ENCODE measurements around the gene CAMKK2. TPM values are rescaled to one million over a fixed set of nuclear protein-coding genes. Genes with fewer than 3 reads are reported as not detected.

CAMKK2 gene
- polyA plus RNA-seq, 1 of the 3 experiments (the other 2 are of a cell fraction) = 23.6 TPM

GRCh38 chr12:121189619-121190155, 106.8 kb downstream of the CAMKK2 start:
- Histone ChIP-seq H3K9me3 (no peaks in the 10 kb centered on the region), H3K36me3 (replicated peaks in 1 of 2; ENCODE audit: control insufficient read depth in 1 of 2, insufficient read depth in 2 of 2, low read length in 1 of 2) (no peaks in the 10 kb centered on the region), H3K4me3 (ENCODE audit: low read depth in 2 of 2, low read length in 1 of 2) (no peak overlapping the region), H3K27me3 (ENCODE audit: insufficient read depth) (no peaks in the 10 kb centered on the region), H2AFZ (ENCODE audit: low read depth) (no peak overlapping the region), H3K27ac (ENCODE audit: low read depth in 2 of 2, low read length in 1 of 2) (peak overlapping the region in 1 of 2 experiments; percentile 76; a peak in 1 of 4 replicates), H4K20me1 (ENCODE audit: insufficient read depth) (no peaks in the 10 kb centered on the region), H3K79me2 (ENCODE audit: insufficient read depth) (no peaks in the 10 kb centered on the region), H3K4me2 (no peak overlapping the region), H3K4me1 (ENCODE audit: control insufficient read depth in 1 of 2, insufficient read depth in 2 of 2, low read depth in 1 of 2, low read length in 1 of 2) (peaks cover 0 to 8% of the 10 kb centered on the region in 2 experiments; a peak in 1 of 4 replicates), H3K9me2 (no peaks in the 10 kb centered on the region), H3K9ac (no peak overlapping the region), H3F3A (replicated peaks; ENCODE audit: insufficient read depth) (peaks cover 4% of the 10 kb centered on the region)
- TF ChIP-seq RXRA (IDR thresholded peaks at IDR 0.05; ENCODE audit: borderline replicate concordance, low read depth) = no peak
- ChIA-PET CTCF (interaction anchor here (1.1 kb wide), 1 partner anchor 80 kb away, joined by 3 read pairs; no protein-coding TSS in a partner anchor), POLR2A (no interaction called here)
- DNase-seq = no peak
- WGBS (ENCODE audit: low lambda C conversion rate) = 93% methylated on average over 9 of the region's 9 CpGs

GRCh38 chr12:121189131-121189530, 107.4 kb downstream of the CAMKK2 start:
- no peak for DNase-seq
- Histone ChIP-seq H3K9ac (no peak overlapping the region), H3K36me3 (replicated peaks in 1 of 2; ENCODE audit: control insufficient read depth in 1 of 2, insufficient read depth in 2 of 2, low read length in 1 of 2) (no peaks in the 10 kb centered on the region), H3K27me3 (ENCODE audit: insufficient read depth) (no peaks in the 10 kb centered on the region), H2AFZ (ENCODE audit: low read depth) (no peak overlapping the region), H3K79me2 (ENCODE audit: insufficient read depth) (no peaks in the 10 kb centered on the region), H3K4me1 (ENCODE audit: control insufficient read depth in 1 of 2, insufficient read depth in 2 of 2, low read depth in 1 of 2, low read length in 1 of 2) (peaks cover 0 to 8% of the 10 kb centered on the region in 2 experiments; a peak in 2 of 4 replicates), H3K9me3 (no peaks in the 10 kb centered on the region), H3K4me3 (ENCODE audit: low read depth in 2 of 2, low read length in 1 of 2) (no peak overlapping the region), H3F3A (replicated peaks; ENCODE audit: insufficient read depth) (peaks cover 4% of the 10 kb centered on the region), H3K27ac (ENCODE audit: low read depth in 2 of 2, low read length in 1 of 2) (no peak overlapping the region), H3K9me2 (no peaks in the 10 kb centered on the region), H4K20me1 (ENCODE audit: insufficient read depth) (no peaks in the 10 kb centered on the region), H3K4me2 (no peak overlapping the region)
- 96% methylated on average over 9 of the region's 9 CpGs for WGBS (ENCODE audit: low lambda C conversion rate)
- ChIA-PET CTCF (interaction anchor here (0.7 to 1.1 kb wide), 2 partner anchors 79 to 173 kb away, joined by 3 read pairs; no protein-coding TSS in a partner anchor), POLR2A (no interaction called here)
- TF ChIP-seq CHD2 (IDR thresholded peaks at IDR 0.05; ENCODE audit: low read length, partially characterized antibody) (no peak), CTCF (IDR thresholded peaks at IDR 0.05) (no peak), SIN3A (IDR thresholded peaks at IDR 0.05; ENCODE audit: borderline replicate concordance, low read depth, low read length) (no peak), GATA2 (CRISPR knock-in tag; IDR thresholded peaks at IDR 0.05) (no peak), SMC3 (IDR thresholded peaks at IDR 0.05; ENCODE audit: low read depth, low read length) (no peak), FOSL2 (IDR thresholded peaks at IDR 0.05; ENCODE audit: borderline replicate concordance, low read depth) (no peak), GABPA (IDR thresholded peaks at IDR 0.05; ENCODE audit: low read depth) (no peak), NFIC (IDR thresholded peaks at IDR 0.05; ENCODE audit: borderline replicate concordance) (no peak)

GRCh38 chr12:121188227-121188626, 108.3 kb downstream of the CAMKK2 start:
- CTCF ChIA-PET = interaction anchor here (0.7 kb wide), 1 partner anchor 172 kb away, joined by 3 read pairs; no protein-coding TSS in a partner anchor
- H3K4me1 ChIP-seq (ENCODE audit: control insufficient read depth in 1 of 2, insufficient read depth in 2 of 2, low read depth in 1 of 2, low read length in 1 of 2) = peaks cover 0 to 8% of the 10 kb centered on the region in 2 experiments; a peak in 2 of 4 replicates

More at GRCh38 chr12:121188227-121188626, 108.3 kb downstream of the CAMKK2 start:
- Histone ChIP-seq H3K9me2 (no peaks in the 10 kb centered on the region), H3K4me2 (no peak overlapping the region), H2AFZ (ENCODE audit: low read depth) (no peak overlapping the region), H3K79me2 (ENCODE audit: insufficient read depth) (no peaks in the 10 kb centered on the region), H3F3A (replicated peaks; ENCODE audit: insufficient read depth) (peaks cover 4% of the 10 kb centered on the region), H3K9me3 (no peaks in the 10 kb centered on the region), H4K20me1 (ENCODE audit: insufficient read depth) (no peaks in the 10 kb centered on the region), H3K4me3 (ENCODE audit: low read depth in 2 of 2, low read length in 1 of 2) (no peak overlapping the region), H3K9ac (no peak overlapping the region), H3K27ac (ENCODE audit: low read depth in 2 of 2, low read length in 1 of 2) (no peak overlapping the region), H3K27me3 (ENCODE audit: insufficient read depth) (no peaks in the 10 kb centered on the region), H3K36me3 (replicated peaks in 1 of 2; ENCODE audit: control insufficient read depth in 1 of 2, insufficient read depth in 2 of 2, low read length in 1 of 2) (no peaks in the 10 kb centered on the region)
- 89% methylated on average over 2 of the region's 2 CpGs for WGBS (ENCODE audit: low lambda C conversion rate)
- no peak for DNase-seq
- TF ChIP-seq EP300 (IDR thresholded peaks at IDR 0.05; ENCODE audit: borderline replicate concordance in 1 of 2, low read depth in 1 of 2, low read length in 1 of 2) = no peak
- POLR2A ChIA-PET = no interaction called here

Other genes starting within 250 kb of the CAMKK2 start
- 0.43 and 0.60 TPM in 2 replicates for gene P2RX7, start 163.8 kb downstream of the CAMKK2 start, polyA plus RNA-seq (2012; rRNA removed)
- 24.2 and 32.2 TPM in 2 replicates for gene P2RX4, start 86.6 kb downstream of the CAMKK2 start, polyA plus RNA-seq (2012; rRNA removed)
- 110 and 158 TPM in 2 replicates for gene ANAPC5, start 55.7 kb upstream of the CAMKK2 start, polyA plus RNA-seq (2012; rRNA removed)
- gene RNF34, start 103.4 kb upstream of the CAMKK2 start, polyA plus RNA-seq (2012; rRNA removed) = 28.7 and 29.4 TPM in 2 replicates